Mesenchymal stem cell (in vitro differentiated cells and primary cell): ENCODE measurements around the gene RNASE12.

Experiments
- DNase-seq: peaks from one replicate; pipeline ENCODE4 v3.0.0-alpha.2; 2013
- H2AFZ ChIP-seq: one replicate; pipeline ENCODE4 v1.6.1; 2013; ENCODE audit warnings: low read depth, mild to moderate bottlenecking, control low read depth, inconsistent platforms, low read length, moderate library complexity
- H2AK5ac ChIP-seq: 2 replicates; pipeline ENCODE4 v1.6.1; 2013; ENCODE audit warnings: low read length, moderate library complexity, mild to moderate bottlenecking, inconsistent platforms; ENCODE audit not compliant: severe bottlenecking
- H2BK120ac ChIP-seq: one replicate; pipeline ENCODE4 v1.6.1; 2013; ENCODE audit warnings: low read depth, mild to moderate bottlenecking, inconsistent platforms, low read length, moderate library complexity
- H2BK12ac ChIP-seq, 2 experiments: one replicate each; pipeline ENCODE4 v1.6.1; 2013; ENCODE audit warnings: inconsistent platforms in 2 of 2, low read length in 2 of 2, mild to moderate bottlenecking in 2 of 2, moderate library complexity in 2 of 2, control low read depth in 1 of 2
- H2BK15ac ChIP-seq: one replicate; pipeline ENCODE4 v1.6.1; 2013; ENCODE audit warnings: mild to moderate bottlenecking, low read depth, inconsistent platforms; ENCODE audit not compliant: poor library complexity, severe bottlenecking
- H2BK5ac ChIP-seq: 2 replicates; pipeline ENCODE4 v1.6.1; 2013; ENCODE audit warnings: low read depth, mild to moderate bottlenecking, low read length, control low read depth, inconsistent platforms; ENCODE audit not compliant: poor library complexity, severe bottlenecking
- H3K14ac ChIP-seq, 2 experiments: one replicate each; pipeline ENCODE4 v1.6.1; 2013; ENCODE audit warnings: inconsistent platforms in 2 of 2, low read length in 2 of 2, control low read depth in 1 of 2, mild to moderate bottlenecking in 1 of 2, moderate library complexity in 1 of 2
- H3K18ac ChIP-seq, 2 experiments: one replicate each; pipeline ENCODE4 v1.6.1; 2013; ENCODE audit warnings: inconsistent platforms in 2 of 2, low read length in 2 of 2, control low read depth in 1 of 2, low read depth in 1 of 2, mild to moderate bottlenecking in 1 of 2
- H3K23ac ChIP-seq, 2 experiments: one replicate each; pipeline ENCODE4 v1.6.1; 2013; ENCODE audit warnings: inconsistent platforms in 2 of 2, low read length in 2 of 2, mild to moderate bottlenecking in 2 of 2, moderate library complexity in 2 of 2, control low read depth in 1 of 2
- H3K27ac ChIP-seq: 2 replicates; pipeline ENCODE4 v1.5.1; 2013; ENCODE audit warnings: mild to moderate bottlenecking, moderate library complexity, low read length, control low read depth, inconsistent platforms; ENCODE audit not compliant: poor library complexity, severe bottlenecking
- H3K27me3 ChIP-seq, 2 experiments: 2 replicates each; pipeline versions ENCODE4 v1.6.1 to v1.7.0; 2013; ENCODE audit warnings: low read length in 2 of 2, mild to moderate bottlenecking in 2 of 2, moderate library complexity in 2 of 2, control low read depth in 1 of 2, inconsistent platforms in 1 of 2; ENCODE audit not compliant: control insufficient read depth in 1 of 2, insufficient read depth in 1 of 2
- H3K36me3 ChIP-seq, 2 experiments: 2 replicates each; pipeline versions ENCODE4 v1.6.1 to v1.7.0; 2013; ENCODE audit warnings: low read length in 2 of 2, control low read depth in 1 of 2, inconsistent platforms in 1 of 2, low read depth in 1 of 2, mild to moderate bottlenecking in 1 of 2; ENCODE audit not compliant: insufficient read depth in 2 of 2, control insufficient read depth in 1 of 2
- H3K4ac ChIP-seq, 2 experiments: one replicate each; pipeline ENCODE4 v1.6.1; 2013; ENCODE audit warnings: inconsistent platforms in 2 of 2, low read length in 2 of 2, mild to moderate bottlenecking in 2 of 2, moderate library complexity in 2 of 2, control low read depth in 1 of 2, low read depth in 1 of 2
- H3K4me1 ChIP-seq: 2 replicates; pipeline ENCODE4 v1.6.1; 2013; ENCODE audit warnings: low read depth, low read length, control low read depth; ENCODE audit not compliant: control insufficient read depth, insufficient read depth
- H3K4me2 ChIP-seq: 2 replicates; pipeline ENCODE4 v1.6.1; 2013; ENCODE audit warnings: low read length, mild to moderate bottlenecking, inconsistent platforms; ENCODE audit not compliant: poor library complexity, severe bottlenecking
- H3K4me3 ChIP-seq, 2 experiments: 2 replicates each; pipeline versions ENCODE4 v1.5.1 to v1.7.0; 2013; ENCODE audit warnings: low read length in 2 of 2, mild to moderate bottlenecking in 2 of 2, control low read depth in 1 of 2, low read depth in 1 of 2; ENCODE audit not compliant: insufficient read depth in 1 of 2
- H3K79me1 ChIP-seq: replicated peaks from 2 replicates; pipeline ENCODE4 v1.6.1; 2013; ENCODE audit warnings: mild to moderate bottlenecking, control low read depth, low read length, inconsistent platforms; ENCODE audit not compliant: poor library complexity, severe bottlenecking
- H3K9ac ChIP-seq: 2 replicates; pipeline ENCODE4 v1.7.0; 2013; ENCODE audit warnings: mild to moderate bottlenecking, low read length, moderate library complexity
- H3K9me3 ChIP-seq: 2 replicates; pipeline ENCODE4 v1.7.0; 2013; ENCODE audit warnings: mild to moderate bottlenecking, low read length; ENCODE audit not compliant: control insufficient read depth
- H4K8ac ChIP-seq: one replicate; pipeline ENCODE4 v1.6.1; 2013; ENCODE audit warnings: inconsistent platforms, mild to moderate bottlenecking, low read length, moderate library complexity
- H4K91ac ChIP-seq: one replicate; pipeline ENCODE4 v1.6.1; 2013; ENCODE audit warnings: mild to moderate bottlenecking, low read length, inconsistent platforms
- WGBS: methylation state at CpG from one replicate; pipeline ENCODE4 v1.1.7; 2013; ENCODE audit warnings: mixed read lengths; 5-methylcytosine and 5-hydroxymethylcytosine counted together

RNASE12 gene

GRCh38 chr14:20556500-20557211 lies 34.5 kb downstream of the RNASE12 start:
- no peak for DNase-seq
- H3K14ac ChIP-seq: no peak overlapping the region
- WGBS: 81% methylated on average over 8 of the region's 11 CpGs
- no peaks in the 10 kb centered on the region for H3K9me3 ChIP-seq
- no peak overlapping the region for H3K4me3 ChIP-seq
- no peak overlapping the region for H2BK5ac ChIP-seq
- H3K4me2 ChIP-seq: no peak overlapping the region
- no peak overlapping the region for H2AK5ac ChIP-seq
- no peak overlapping the region for H3K27ac ChIP-seq
- no peak overlapping the region for H3K9ac ChIP-seq
- no peak overlapping the region for H3K18ac ChIP-seq
- H2BK15ac ChIP-seq: no peak overlapping the region
- no peak overlapping the region for H4K8ac ChIP-seq
- H3K27me3 ChIP-seq: peaks cover 0 to 5% of the 10 kb centered on the region in 2 experiments
- no peak overlapping the region for H4K91ac ChIP-seq
- no peak overlapping the region for H2AFZ ChIP-seq
- no peak overlapping the region for H3K23ac ChIP-seq
- H2BK12ac ChIP-seq: no peak overlapping the region
- H3K36me3 ChIP-seq: no peaks in the 10 kb centered on the region
- H3K79me1 ChIP-seq: no peaks in the 10 kb centered on the region
- H2BK120ac ChIP-seq: no peak overlapping the region
- H3K4me1 ChIP-seq: no peaks in the 10 kb centered on the region
- H3K4ac ChIP-seq: no peak overlapping the region

GRCh38 chr14:20555845-20556244 lies 35.3 kb downstream of the RNASE12 start:
- no peak overlapping the region for H3K18ac ChIP-seq
- peaks cover 0 to 5% of the 10 kb centered on the region in 2 experiments for H3K27me3 ChIP-seq
- DNase-seq: no peak
- H2BK120ac ChIP-seq: no peak overlapping the region
- H2BK15ac ChIP-seq: no peak overlapping the region
- no peak overlapping the region for H3K27ac ChIP-seq
- no peak overlapping the region for H2BK12ac ChIP-seq
- no peak overlapping the region for H3K23ac ChIP-seq
- no peak overlapping the region for H2AFZ ChIP-seq
- no peak overlapping the region for H2AK5ac ChIP-seq
- no peak overlapping the region for H3K9ac ChIP-seq
- no peak overlapping the region for H4K91ac ChIP-seq
- 96% methylated on average over 3 of the region's 3 CpGs for WGBS
- no peak overlapping the region for H4K8ac ChIP-seq
- H3K4me2 ChIP-seq: no peak overlapping the region
- no peak overlapping the region for H3K4me3 ChIP-seq
- H3K14ac ChIP-seq: no peak overlapping the region
- H3K36me3 ChIP-seq: no peaks in the 10 kb centered on the region
- H2BK5ac ChIP-seq: no peak overlapping the region
- H3K4me1 ChIP-seq: no peaks in the 10 kb centered on the region
- H3K79me1 ChIP-seq: no peaks in the 10 kb centered on the region
- H3K4ac ChIP-seq: no peak overlapping the region
- H3K9me3 ChIP-seq: no peaks in the 10 kb centered on the region

- Histone ChIP-seq H2BK120ac (no peak overlapping the region), H2BK5ac (no peak overlapping the region), H3K36me3 (no peaks in the 10 kb centered on the region), H2BK12ac (no peak overlapping the region), H3K4me2 (no peak overlapping the region), H2AFZ (no peak overlapping the region), H3K14ac (no peak overlapping the region), H3K79me1 (no peaks in the 10 kb centered on the region), H3K18ac (no peak overlapping the region), H3K4me3 (no peak overlapping the region), H2BK15ac (no peak overlapping the region), H3K27me3 (peaks cover 0 to 5% of the 10 kb centered on the region in 2 experiments), H3K27ac (no peak overlapping the region), H4K8ac (no peak overlapping the region), H3K4me1 (no peaks in the 10 kb centered on the region), H3K9ac (no peak overlapping the region), H3K23ac (no peak overlapping the region), H3K4ac (no peak overlapping the region), H4K91ac (no peak overlapping the region), H3K9me3 (no peaks in the 10 kb centered on the region), H2AK5ac (no peak overlapping the region)
- no peak for DNase-seq
Measured at GRCh38 chr14:20553024-20553423, 38.2 kb downstream of the RNASE12 start.

DNA sequence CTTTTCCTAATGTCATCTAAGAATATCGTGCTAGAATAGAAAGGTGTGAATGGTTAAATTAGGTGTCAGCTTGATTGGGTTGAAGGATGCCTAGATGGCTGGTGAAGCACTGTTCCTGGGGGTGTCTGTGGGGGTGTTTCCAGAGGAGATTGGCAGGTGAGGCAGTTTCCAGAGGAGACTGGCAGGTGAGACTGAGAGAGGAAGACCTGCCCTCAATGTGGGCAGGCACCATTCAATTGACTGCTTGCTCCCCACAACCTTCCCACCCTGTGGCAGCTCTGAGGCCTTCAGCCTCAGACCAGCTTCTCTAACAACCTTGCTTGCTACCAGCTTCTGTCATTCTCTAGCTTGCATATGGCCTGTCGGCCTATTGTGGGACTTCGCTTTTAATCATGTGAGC lies 39.6 kb downstream of the RNASE12 start:
- WGBS: 91% methylated on average over 3 of the region's 3 CpGs
- Histone ChIP-seq H3K4ac (no peak overlapping the region), H4K91ac (no peak overlapping the region), H3K4me1 (no peaks in the 10 kb centered on the region), H3K18ac (no peak overlapping the region), H4K8ac (no peak overlapping the region), H2BK120ac (no peak overlapping the region), H3K36me3 (no peaks in the 10 kb centered on the region), H3K79me1 (no peaks in the 10 kb centered on the region), H2BK15ac (no peak overlapping the region), H3K9me3 (no peaks in the 10 kb centered on the region), H2BK12ac (no peak overlapping the region), H3K27ac (no peak overlapping the region), H3K9ac (no peak overlapping the region), H3K14ac (no peak overlapping the region), H3K4me3 (no peak overlapping the region), H2BK5ac (no peak overlapping the region), H3K4me2 (no peak overlapping the region), H2AFZ (no peak overlapping the region), H3K27me3 (peaks cover 5 to 8% of the 10 kb centered on the region in 2 experiments), H2AK5ac (no peak overlapping the region), H3K23ac (no peak overlapping the region)
- DNase-seq: no peak
